ENCODE measurements around the gene GNPDA2.
A peak's percentile ranks its signal among the peaks of the same experiment; 100 is the strongest.

DNA sequence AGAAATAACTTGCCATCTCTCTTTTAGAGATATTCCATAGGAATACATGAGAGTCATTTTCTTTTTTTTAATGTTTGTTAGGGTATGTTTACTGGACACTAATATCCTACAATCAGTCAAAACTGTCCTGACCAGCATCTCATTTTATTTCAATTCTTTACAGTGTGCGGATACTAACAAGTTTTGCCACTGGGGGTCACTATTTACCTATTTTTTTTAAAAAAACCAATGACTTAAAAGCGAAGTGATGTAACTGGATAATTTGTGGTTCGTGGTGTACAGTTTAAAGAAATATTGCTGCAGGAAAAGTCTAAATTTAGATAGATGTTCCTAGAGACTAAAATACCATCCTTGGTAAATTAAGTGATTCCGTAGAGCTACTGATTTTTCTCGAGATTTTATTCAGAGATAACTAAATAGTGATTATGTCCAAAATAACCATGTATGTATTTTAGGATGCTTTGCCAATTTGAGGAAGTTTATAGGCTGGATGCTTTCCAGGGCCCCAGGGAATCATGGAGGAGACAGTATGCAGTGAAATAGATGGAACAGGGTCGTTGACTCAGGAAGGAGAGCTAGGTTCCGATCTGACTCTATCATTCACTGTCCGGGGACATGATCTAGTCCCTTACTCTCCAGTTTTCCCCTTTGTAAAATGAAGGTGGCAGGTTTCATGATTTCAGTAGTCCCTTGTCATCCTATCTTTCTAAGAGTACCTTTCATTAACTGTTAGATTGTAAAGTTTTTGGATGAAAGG is 34.0 kb upstream of the GNPDA2 start:
- TF ChIP-seq, protein P1, sequence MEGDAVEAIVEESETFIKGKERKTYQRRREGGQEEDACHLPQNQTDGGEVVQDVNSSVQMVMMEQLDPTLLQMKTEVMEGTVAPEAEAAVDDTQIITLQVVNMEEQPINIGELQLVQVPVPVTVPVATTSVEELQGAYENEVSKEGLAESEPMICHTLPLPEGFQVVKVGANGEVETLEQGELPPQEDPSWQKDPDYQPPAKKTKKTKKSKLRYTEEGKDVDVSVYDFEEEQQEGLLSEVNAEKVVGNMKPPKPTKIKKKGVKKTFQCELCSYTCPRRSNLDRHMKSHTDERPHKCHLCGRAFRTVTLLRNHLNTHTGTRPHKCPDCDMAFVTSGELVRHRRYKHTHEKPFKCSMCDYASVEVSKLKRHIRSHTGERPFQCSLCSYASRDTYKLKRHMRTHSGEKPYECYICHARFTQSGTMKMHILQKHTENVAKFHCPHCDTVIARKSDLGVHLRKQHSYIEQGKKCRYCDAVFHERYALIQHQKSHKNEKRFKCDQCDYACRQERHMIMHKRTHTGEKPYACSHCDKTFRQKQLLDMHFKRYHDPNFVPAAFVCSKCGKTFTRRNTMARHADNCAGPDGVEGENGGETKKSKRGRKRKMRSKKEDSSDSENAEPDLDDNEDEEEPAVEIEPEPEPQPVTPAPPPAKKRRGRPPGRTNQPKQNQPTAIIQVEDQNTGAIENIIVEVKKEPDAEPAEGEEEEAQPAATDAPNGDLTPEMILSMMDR (conservative IDR thresholded peaks at IDR 0.05; ENCODE audit: low read depth, low read length): peak; percentile 54
- TF ChIP-seq ELK1 (IDR thresholded peaks at IDR 0.05; ENCODE audit: borderline replicate concordance, low read depth, low read length) (no peak), USF2 (IDR thresholded peaks at IDR 0.05; ENCODE audit: low read depth, low read length) (no peak), RCOR1 (IDR thresholded peaks at IDR 0.05; ENCODE audit: insufficient replicate concordance, low read length) (no peak), BHLHE40 (IDR thresholded peaks at IDR 0.05; ENCODE audit: low read depth, low read length) (no peak), POLR2A (IDR thresholded peaks at IDR 0.05; ENCODE audit: low read depth, low read length) (no peak), RFX5 (IDR thresholded peaks at IDR 0.05; ENCODE audit: low read depth, low read length) (no peak), MAZ (IDR thresholded peaks at IDR 0.05; ENCODE audit: borderline replicate concordance, low read depth, low read length) (no peak), NFE2L2 (IDR thresholded peaks at IDR 0.05; ENCODE audit: low read depth, low read length) (no peak), MXI1 (IDR thresholded peaks at IDR 0.05; ENCODE audit: borderline replicate concordance, low read depth, low read length) (no peak), RAD21 (IDR thresholded peaks at IDR 0.05; ENCODE audit: low read length) (peak; percentile 20; the same call in 1 of the 2 replicates)
